Measurements from ENCODE around the gene ARID3A.

Gene ARID3A

DNA sequence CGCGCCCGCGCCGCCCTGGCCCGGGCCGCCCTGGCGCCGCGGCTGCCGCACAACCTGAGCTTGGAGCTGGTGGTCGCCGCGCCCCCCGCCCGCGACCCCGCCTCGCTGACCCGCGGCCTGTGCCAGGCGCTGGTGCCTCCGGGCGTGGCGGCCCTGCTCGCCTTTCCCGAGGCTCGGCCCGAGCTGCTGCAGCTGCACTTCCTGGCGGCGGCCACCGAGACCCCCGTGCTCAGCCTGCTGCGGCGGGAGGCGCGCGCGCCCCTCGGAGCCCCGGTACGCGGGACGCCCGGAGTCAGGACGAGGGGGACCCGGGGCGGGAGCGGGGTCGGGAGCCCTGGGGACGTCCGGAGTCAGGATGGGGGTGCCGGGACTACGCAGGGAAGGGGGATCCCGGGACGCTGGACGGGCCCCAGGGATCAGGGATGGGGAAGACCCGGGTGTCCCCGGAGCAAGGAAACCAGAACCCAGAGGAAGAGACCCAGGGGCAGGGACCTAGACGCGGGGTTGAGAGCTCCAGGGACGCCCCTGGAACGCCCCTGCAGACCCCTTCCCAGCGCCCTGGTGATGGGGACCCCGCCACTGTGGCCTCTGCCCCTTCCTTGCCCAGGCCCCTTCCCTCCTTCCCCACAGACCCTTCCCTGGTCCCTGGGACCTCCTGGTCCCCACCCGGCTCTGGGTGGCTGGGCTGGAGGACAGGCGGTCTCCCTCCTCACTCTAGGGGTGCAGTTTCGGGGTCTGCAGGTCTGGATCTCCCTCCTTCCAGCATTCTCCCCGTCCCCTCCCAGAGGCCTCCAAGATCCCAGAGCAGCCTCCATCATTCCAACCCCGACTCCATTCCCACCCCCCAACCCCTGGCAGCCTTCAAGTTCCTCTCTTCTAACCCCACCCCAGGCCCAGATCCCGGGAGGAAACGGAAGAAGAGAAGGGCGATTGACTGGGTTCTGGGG is 75.0 kb downstream of the ARID3A start:
- Histone ChIP-seq H3K4me1 (ENCODE audit: control insufficient read depth, insufficient read depth, low read length) (peaks cover 4% of the 10 kb centered on the region), H3K4me3 (ENCODE audit: low read length) (no peak overlapping the region), H3K27ac (ENCODE audit: low read depth, low read length) (no peak overlapping the region), H3K36me3 (ENCODE audit: control insufficient read depth, insufficient read depth, low read length) (no peaks in the 10 kb centered on the region), H3K27me3 (ENCODE audit: control insufficient read depth, insufficient read depth, low read length) (peaks cover 44% of the 10 kb centered on the region), H3K9ac (ENCODE audit: low read length) (no peak overlapping the region)

DNA sequence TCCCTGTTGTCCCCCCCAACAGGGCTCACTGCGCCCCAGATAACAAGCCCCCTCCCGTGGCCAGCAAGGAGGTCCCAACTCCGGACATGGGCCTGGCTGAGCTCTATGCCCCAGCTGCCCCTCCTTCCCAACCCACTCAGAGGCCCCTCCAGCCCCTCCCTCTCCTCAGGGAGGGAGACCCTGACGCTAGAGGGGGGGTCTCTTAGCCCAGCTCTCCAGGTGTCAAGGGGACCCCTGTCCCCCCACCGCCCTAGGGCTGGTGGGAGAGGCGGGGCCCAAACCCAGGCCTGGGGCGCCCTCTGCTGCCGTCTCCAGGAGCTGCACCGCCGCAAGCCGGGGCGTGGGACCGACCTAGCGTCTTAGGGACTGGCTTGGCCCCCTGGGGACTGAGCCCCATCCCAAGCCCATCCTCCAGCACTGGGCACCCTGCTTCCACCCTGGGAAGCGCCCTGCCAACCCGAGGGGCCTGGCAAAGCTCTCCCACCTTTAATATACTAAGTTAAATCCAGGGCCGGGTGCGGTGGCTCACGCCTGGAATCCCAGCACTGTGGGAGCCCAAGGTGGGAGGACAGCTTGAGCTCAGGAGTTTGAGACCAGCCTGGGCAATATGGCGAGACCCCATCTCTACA is 75.8 kb downstream of the ARID3A start:
- Histone ChIP-seq H3K9ac (ENCODE audit: low read length) (no peak overlapping the region), H3K4me1 (ENCODE audit: control insufficient read depth, insufficient read depth, low read length) (no peaks in the 10 kb centered on the region), H3K27me3 (ENCODE audit: control insufficient read depth, insufficient read depth, low read length) (peaks cover 38% of the 10 kb centered on the region), H3K4me3 (ENCODE audit: low read length) (no peak overlapping the region), H3K27ac (ENCODE audit: low read depth, low read length) (no peak overlapping the region), H3K36me3 (ENCODE audit: control insufficient read depth, insufficient read depth, low read length) (no peaks in the 10 kb centered on the region)

DNA sequence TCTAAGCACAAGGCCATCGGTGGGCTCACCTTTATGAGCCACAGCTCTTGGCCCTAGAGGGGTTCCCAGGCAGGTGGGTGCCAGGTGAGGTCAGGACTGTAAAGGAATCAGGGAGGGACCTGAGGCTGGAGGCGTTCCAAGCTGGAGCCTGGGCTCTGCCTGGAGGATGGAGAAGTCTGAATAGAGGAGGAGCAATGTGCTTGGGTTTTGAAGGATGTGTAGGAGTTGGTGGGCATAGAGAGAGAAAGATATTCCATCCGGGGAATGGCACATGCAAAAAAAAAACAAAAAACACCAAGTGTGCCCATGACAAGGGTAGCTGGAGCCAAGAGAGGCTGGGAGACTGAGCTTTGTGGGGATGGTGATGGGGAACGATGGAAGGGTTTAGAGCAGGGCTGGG is 76.8 kb downstream of the ARID3A start:
- Histone ChIP-seq H3K36me3 (ENCODE audit: control insufficient read depth, insufficient read depth, low read length) (no peaks in the 10 kb centered on the region), H3K4me3 (ENCODE audit: low read length) (no peak overlapping the region), H3K4me1 (ENCODE audit: control insufficient read depth, insufficient read depth, low read length) (no peaks in the 10 kb centered on the region), H3K27me3 (ENCODE audit: control insufficient read depth, insufficient read depth, low read length) (peaks cover 32% of the 10 kb centered on the region), H3K27ac (ENCODE audit: low read depth, low read length) (no peak overlapping the region), H3K9ac (ENCODE audit: low read length) (no peak overlapping the region)

DNA sequence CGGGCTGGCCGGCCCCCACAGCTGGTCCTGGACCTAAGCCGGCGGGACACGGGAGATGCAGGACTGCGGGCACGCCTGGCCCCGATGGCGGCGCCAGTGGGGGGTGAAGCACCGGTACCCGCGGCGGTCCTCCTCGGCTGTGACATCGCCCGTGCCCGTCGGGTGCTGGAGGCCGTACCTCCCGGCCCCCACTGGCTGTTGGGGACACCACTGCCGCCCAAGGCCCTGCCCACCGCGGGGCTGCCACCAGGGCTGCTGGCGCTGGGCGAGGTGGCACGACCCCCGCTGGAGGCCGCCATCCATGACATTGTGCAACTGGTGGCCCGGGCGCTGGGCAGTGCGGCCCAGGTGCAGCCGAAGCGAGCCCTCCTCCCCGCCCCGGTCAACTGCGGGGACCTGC is 77.4 kb downstream of the ARID3A start:
- no peak overlapping the region for H3K27ac ChIP-seq (ENCODE audit: low read depth, low read length)
- H3K4me1 ChIP-seq (ENCODE audit: control insufficient read depth, insufficient read depth, low read length) = no peaks in the 10 kb centered on the region
- H3K4me3 ChIP-seq (ENCODE audit: low read length) = no peak overlapping the region
- peaks cover 28% of the 10 kb centered on the region for H3K27me3 ChIP-seq (ENCODE audit: control insufficient read depth, insufficient read depth, low read length)
- no peaks in the 10 kb centered on the region for H3K36me3 ChIP-seq (ENCODE audit: control insufficient read depth, insufficient read depth, low read length)
- no peak overlapping the region for H3K9ac ChIP-seq (ENCODE audit: low read length)

DNA sequence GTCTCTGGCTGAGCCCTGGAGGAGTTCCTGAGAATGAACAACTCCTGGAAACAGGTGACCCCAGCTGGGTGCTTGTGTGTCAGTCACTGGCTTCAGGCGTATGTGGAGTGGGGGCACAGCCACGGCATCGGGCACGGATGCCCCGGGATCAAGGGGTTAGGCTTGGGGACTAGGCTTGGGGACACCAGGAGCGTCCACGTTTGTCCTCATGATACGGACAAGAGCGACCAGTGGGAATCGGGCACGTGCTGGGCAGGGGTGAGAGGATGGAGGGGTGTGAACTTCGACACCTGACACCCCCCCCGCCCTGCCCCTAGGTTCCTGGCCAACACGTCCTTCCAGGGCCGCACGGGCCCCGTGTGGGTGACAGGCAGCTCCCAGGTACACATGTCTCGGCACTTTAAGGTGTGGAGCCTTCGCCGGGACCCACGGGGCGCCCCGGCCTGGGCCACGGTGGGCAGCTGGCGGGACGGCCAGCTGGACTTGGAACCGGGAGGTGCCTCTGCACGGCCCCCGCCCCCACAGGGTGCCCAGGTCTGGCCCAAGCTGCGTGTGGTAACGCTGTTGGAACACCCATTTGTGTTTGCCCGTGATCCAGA is 78.5 kb downstream of the ARID3A start:
- Histone ChIP-seq H3K27me3 (ENCODE audit: control insufficient read depth, insufficient read depth, low read length) (peaks cover 20% of the 10 kb centered on the region), H3K9ac (ENCODE audit: low read length) (no peak overlapping the region), H3K4me3 (ENCODE audit: low read length) (no peak overlapping the region), H3K27ac (ENCODE audit: low read depth, low read length) (no peak overlapping the region), H3K36me3 (ENCODE audit: control insufficient read depth, insufficient read depth, low read length) (peaks cover 2% of the 10 kb centered on the region), H3K4me1 (ENCODE audit: control insufficient read depth, insufficient read depth, low read length) (no peaks in the 10 kb centered on the region)

- no peak overlapping the region for H3K9ac ChIP-seq (ENCODE audit: low read length)
- H3K27me3 ChIP-seq (ENCODE audit: control insufficient read depth, insufficient read depth, low read length) = peaks cover 17% of the 10 kb centered on the region
These were observed 79.2 kb downstream of the ARID3A start for GRCh38 chr19:1004803-1005664.

DNA sequence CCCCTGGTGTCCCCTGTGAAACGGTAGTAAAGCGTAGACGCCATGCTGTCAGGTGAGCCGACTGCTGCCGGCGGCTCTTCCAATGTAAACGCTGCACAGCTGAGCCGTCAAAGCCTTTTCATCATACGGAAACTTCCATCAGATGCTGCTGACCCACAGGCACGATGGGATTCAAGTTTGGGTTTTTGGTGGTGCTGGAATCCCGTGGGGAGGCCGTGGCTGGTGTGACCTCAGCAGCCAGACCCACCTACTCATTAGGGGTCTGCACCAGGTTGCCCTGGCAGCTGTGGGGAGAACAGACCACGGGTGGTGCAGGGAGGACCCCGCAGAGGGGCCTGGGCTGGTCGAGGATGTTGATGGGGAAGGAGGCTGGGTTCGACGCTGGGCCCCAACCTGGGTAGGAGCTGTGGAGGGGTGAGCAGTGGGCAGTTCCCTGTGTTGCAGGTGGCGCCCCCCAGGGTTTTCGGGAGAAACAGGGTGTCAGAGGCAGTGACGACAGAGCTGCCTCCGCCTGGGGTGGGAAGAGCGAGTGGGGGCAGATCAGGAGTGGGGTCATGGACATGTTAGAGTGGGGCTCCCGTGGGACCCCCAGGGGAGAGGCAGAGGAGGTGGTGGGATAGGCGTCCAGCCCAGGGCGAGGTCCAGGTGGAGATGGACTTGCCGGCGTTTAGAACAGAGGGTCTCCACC is 81.0 kb downstream of the ARID3A start:
- Histone ChIP-seq H3K4me1 (ENCODE audit: control insufficient read depth, insufficient read depth, low read length) (no peaks in the 10 kb centered on the region), H3K27me3 (ENCODE audit: control insufficient read depth, insufficient read depth, low read length) (peaks cover 6% of the 10 kb centered on the region), H3K4me3 (ENCODE audit: low read length) (no peak overlapping the region), H3K36me3 (ENCODE audit: control insufficient read depth, insufficient read depth, low read length) (peaks cover 6% of the 10 kb centered on the region), H3K27ac (ENCODE audit: low read depth, low read length) (no peak overlapping the region), H3K9ac (ENCODE audit: low read length) (no peak overlapping the region)

More at GRCh38 chr19:1004803-1005664, 79.2 kb downstream of the ARID3A start:
- Histone ChIP-seq H3K27ac (ENCODE audit: low read depth, low read length) (no peak overlapping the region), H3K4me3 (ENCODE audit: low read length) (no peak overlapping the region), H3K4me1 (ENCODE audit: control insufficient read depth, insufficient read depth, low read length) (no peaks in the 10 kb centered on the region), H3K36me3 (ENCODE audit: control insufficient read depth, insufficient read depth, low read length) (peaks cover 5% of the 10 kb centered on the region)

DNA sequence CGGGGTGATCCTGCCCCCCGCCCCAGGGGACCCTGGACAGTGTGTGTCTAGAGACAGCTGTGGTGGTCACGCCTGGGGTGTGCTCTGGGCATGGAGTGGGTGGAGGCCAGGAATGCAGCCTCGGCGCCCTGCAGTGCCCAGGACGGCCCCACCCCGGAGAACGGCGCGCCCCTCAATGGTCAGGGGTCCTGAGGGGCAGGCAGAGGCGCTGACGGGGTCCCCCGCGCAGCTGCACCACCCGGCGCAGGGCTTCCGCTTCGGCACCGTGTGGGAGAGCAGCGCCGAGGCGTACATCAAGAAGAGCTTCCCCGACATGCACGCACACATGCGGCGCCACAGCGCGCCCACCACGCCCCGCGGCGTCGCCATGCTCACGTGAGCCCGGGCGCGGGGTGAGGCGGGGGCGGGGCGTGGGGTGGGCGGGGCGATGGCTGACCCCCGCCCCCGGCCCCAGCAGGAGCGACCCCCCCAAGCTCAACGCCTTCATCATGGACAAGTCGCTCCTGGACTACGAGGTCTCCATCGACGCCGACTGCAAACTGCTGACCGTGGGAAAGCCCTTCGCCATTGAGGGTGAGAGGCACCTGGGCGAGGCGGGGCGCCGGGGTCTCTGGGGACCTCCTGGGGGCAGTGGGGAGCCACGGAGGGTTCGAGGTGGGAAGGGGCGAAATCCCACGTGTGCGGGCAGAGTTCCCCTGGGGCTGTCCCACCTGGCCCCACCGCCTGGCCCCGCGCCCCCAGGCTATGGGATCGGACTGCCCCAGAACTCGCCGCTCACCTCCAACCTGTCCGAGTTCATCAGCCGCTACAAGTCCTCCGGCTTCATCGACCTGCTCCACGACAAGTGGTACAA is 81.8 kb downstream of the ARID3A start:
- Histone ChIP-seq H3K4me3 (ENCODE audit: low read length) (no peak overlapping the region), H3K27ac (ENCODE audit: low read depth, low read length) (no peak overlapping the region), H3K9ac (ENCODE audit: low read length) (no peak overlapping the region), H3K27me3 (ENCODE audit: control insufficient read depth, insufficient read depth, low read length) (peaks cover 3% of the 10 kb centered on the region), H3K36me3 (ENCODE audit: control insufficient read depth, insufficient read depth, low read length) (peaks cover 6% of the 10 kb centered on the region), H3K4me1 (ENCODE audit: control insufficient read depth, insufficient read depth, low read length) (no peaks in the 10 kb centered on the region)

DNA sequence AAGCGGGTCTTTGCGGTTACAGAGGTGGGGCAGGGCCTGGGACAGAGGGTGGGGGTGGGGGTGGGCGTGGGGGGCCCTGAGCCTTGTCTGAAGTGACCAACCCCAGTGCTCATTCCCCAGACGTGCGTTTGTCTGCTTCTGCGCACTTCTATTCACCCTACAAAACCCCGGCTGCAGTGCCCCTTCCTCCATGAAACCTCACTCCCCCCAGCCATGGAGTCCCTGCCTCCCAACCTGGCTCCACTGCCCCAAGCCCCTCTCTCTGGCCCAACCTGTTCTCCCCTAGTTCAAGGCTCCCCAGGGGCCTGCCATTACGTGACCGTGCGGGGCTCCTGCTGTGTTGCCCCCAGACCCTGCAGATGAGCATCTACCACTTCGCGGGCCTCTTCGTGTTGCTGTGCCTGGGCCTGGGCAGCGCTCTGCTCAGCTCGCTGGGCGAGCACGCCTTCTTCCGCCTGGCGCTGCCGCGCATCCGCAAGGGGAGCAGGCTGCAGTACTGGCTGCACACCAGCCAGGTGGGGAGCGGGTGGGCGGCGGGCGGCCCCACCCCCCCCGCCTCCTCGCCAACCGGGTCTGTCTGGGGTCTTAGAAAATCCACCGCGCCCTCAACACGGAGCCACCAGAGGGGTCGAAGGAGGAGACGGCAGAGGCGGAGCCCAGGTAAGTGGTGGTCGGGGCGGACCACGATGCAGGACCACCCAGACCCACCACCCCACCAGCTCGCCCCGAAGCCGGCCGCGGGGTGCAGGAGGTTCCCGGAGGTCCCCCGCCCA is 82.6 kb downstream of the ARID3A start:
- Histone ChIP-seq H3K36me3 (ENCODE audit: control insufficient read depth, insufficient read depth, low read length) (peaks cover 6% of the 10 kb centered on the region), H3K4me1 (ENCODE audit: control insufficient read depth, insufficient read depth, low read length) (no peaks in the 10 kb centered on the region), H3K9ac (ENCODE audit: low read length) (no peak overlapping the region), H3K27ac (ENCODE audit: low read depth, low read length) (no peak overlapping the region), H3K27me3 (ENCODE audit: control insufficient read depth, insufficient read depth, low read length) (no peaks in the 10 kb centered on the region), H3K4me3 (ENCODE audit: low read length) (no peak overlapping the region)

DNA sequence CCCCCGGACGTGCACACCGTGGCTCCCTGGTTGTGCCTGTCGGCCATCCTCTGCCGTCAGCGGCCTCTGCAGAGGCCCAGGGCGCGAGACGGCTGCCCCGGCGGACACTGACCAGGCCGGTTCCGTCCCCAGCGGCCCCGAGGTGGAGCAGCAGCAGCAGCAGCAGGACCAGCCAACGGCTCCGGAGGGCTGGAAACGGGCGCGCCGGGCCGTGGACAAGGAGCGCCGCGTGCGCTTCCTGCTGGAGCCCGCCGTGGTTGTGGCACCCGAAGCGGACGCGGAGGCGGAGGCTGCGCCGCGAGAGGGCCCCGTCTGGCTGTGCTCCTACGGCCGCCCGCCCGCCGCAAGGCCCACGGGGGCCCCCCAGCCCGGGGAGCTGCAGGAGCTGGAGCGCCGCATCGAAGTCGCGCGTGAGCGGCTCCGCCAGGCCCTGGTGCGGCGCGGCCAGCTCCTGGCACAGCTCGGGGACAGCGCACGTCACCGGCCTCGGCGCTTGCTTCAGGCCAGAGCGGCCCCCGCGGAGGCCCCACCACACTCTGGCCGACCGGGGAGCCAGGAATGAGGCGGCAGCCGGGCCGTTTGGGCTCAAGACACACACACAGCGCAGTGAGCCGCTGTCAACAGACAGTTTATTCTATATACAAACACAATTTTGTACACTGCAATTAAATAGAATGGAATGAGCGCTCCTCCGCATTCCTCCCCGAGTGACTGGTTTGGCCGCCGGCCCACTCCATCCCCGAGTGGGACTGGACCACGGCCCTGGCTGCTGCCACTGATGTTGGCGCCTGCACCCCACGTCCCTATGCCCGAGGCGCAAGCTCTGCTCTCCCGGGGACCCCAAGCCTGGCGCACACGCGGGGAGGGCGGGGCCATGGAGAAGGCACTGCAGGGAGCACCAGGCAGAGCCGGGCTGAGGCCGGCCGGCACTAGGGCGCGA is 83.5 kb downstream of the ARID3A start:
- H3K4me1 ChIP-seq (ENCODE audit: control insufficient read depth, insufficient read depth, low read length) = no peaks in the 10 kb centered on the region
- H3K27ac ChIP-seq (ENCODE audit: low read depth, low read length) = no peak overlapping the region
- no peak overlapping the region for H3K4me3 ChIP-seq (ENCODE audit: low read length)
- peaks cover 9% of the 10 kb centered on the region for H3K36me3 ChIP-seq (ENCODE audit: control insufficient read depth, insufficient read depth, low read length)
- no peaks in the 10 kb centered on the region for H3K27me3 ChIP-seq (ENCODE audit: control insufficient read depth, insufficient read depth, low read length)
- no peak overlapping the region for H3K9ac ChIP-seq (ENCODE audit: low read length)

All from rectal smooth muscle tissue (tissue), 1 donor.